HEK293 (cell line): Measurements from ENCODE around the gene PDE4D.

ENCODE experiments used
- CTCF ChIP-seq: fragments of 450-650 bp; formaldehyde crosslinking; IDR thresholded peaks from 2 replicates; pipeline ENCODE4 v1.5.1; 2016; ENCODE audit warnings: missing biosample characterization, missing genetic modification characterization
- GFI1B ChIP-seq: fragments of 450-650 bp; formaldehyde crosslinking; IDR thresholded peaks from 2 replicates; pipeline ENCODE4 v1.5.1; 2016; ENCODE audit warnings: missing biosample characterization, missing genetic modification characterization
- KLF7 ChIP-seq: fragments of 450-650 bp; formaldehyde crosslinking; IDR thresholded peaks from 2 replicates; pipeline ENCODE4 v1.5.1; 2016; ENCODE audit warnings: missing biosample characterization, missing genetic modification characterization, borderline replicate concordance
- OSR2 ChIP-seq: fragments of 450-650 bp; formaldehyde crosslinking; IDR thresholded peaks from 2 replicates; pipeline ENCODE4 v1.5.1; 2016; ENCODE audit warnings: missing biosample characterization, missing genetic modification characterization
- PBX3 ChIP-seq: sonication (generic); formaldehyde crosslinking; IDR thresholded peaks from 2 replicates; pipeline ENCODE4 v1.8.1; 2022; ENCODE audit warnings: mild to moderate bottlenecking, moderate library complexity, missing genetic modification reagents
- PRDM4 ChIP-seq: fragments of 450-650 bp; formaldehyde crosslinking; IDR thresholded peaks from 2 replicates; pipeline ENCODE4 v1.5.1; 2017; ENCODE audit warnings: missing biosample characterization, missing genetic modification characterization
- ZBTB11 ChIP-seq: fragments of 450-650 bp; formaldehyde crosslinking; conservative IDR thresholded peaks from 2 replicates; pipeline ENCODE4 v1.5.1; 2016; ENCODE audit warnings: low read depth, missing biosample characterization, missing genetic modification characterization
- ZBTB21 ChIP-seq: fragments of 450-650 bp; formaldehyde crosslinking; IDR thresholded peaks from 2 replicates; pipeline ENCODE4 v1.5.1; 2017; ENCODE audit warnings: missing biosample characterization, missing genetic modification characterization
- ZBTB48 ChIP-seq: fragments of 450-650 bp; formaldehyde crosslinking; IDR thresholded peaks from 2 replicates; pipeline ENCODE4 v1.5.1; 2016; ENCODE audit warnings: missing biosample characterization, missing genetic modification characterization
- ZNF146 ChIP-seq: fragments of 450-650 bp; formaldehyde crosslinking; IDR thresholded peaks from 2 replicates; pipeline ENCODE4 v1.5.1; 2016; ENCODE audit warnings: missing biosample characterization, missing genetic modification characterization
- ZNF174 ChIP-seq: fragments of 450-650 bp; formaldehyde crosslinking; IDR thresholded peaks from 2 replicates; pipeline ENCODE4 v1.5.0; 2017; ENCODE audit warnings: missing biosample characterization, mild to moderate bottlenecking, missing genetic modification characterization
- ZNF19 ChIP-seq: fragments of 450-650 bp; formaldehyde crosslinking; IDR thresholded peaks from 2 replicates; pipeline ENCODE4; 2016; ENCODE audit warnings: missing biosample characterization, missing genetic modification characterization, low read depth
- ZNF211 ChIP-seq: fragments of 450-650 bp; formaldehyde crosslinking; IDR thresholded peaks from 2 replicates; pipeline ENCODE4 v1.5.1; 2016; ENCODE audit warnings: low read depth, missing biosample characterization, missing genetic modification characterization
- ZNF214 ChIP-seq: fragments of 450-650 bp; formaldehyde crosslinking; IDR thresholded peaks from 2 replicates; pipeline ENCODE4 v1.5.1; 2017; ENCODE audit warnings: missing biosample characterization, mild to moderate bottlenecking, missing genetic modification characterization, borderline replicate concordance
- ZNF221 ChIP-seq: fragments of 450-650 bp; formaldehyde crosslinking; IDR thresholded peaks from 2 replicates; pipeline ENCODE4 v1.5.1; 2017; ENCODE audit warnings: missing biosample characterization, missing genetic modification characterization, borderline replicate concordance
- ZNF26 ChIP-seq: fragments of 450-650 bp; formaldehyde crosslinking; IDR thresholded peaks from 2 replicates; pipeline ENCODE4 v1.5.1; 2016; ENCODE audit warnings: missing biosample characterization, missing genetic modification characterization
- ZNF266 ChIP-seq: fragments of 450-650 bp; formaldehyde crosslinking; IDR thresholded peaks from 2 replicates; pipeline ENCODE4 v1.5.1; 2016; ENCODE audit warnings: missing biosample characterization, missing genetic modification characterization, low read depth
- ZNF404 ChIP-seq: fragments of 450-650 bp; formaldehyde crosslinking; IDR thresholded peaks from 2 replicates; pipeline ENCODE4 v1.5.1; 2017; ENCODE audit warnings: missing biosample characterization, missing genetic modification characterization
- ZNF416 ChIP-seq: fragments of 450-650 bp; formaldehyde crosslinking; IDR thresholded peaks from 2 replicates; pipeline ENCODE4 v1.5.1; 2016; ENCODE audit warnings: missing biosample characterization, missing genetic modification characterization
- ZNF426 ChIP-seq: fragments of 450-650 bp; formaldehyde crosslinking; IDR thresholded peaks from 2 replicates; pipeline ENCODE4 v1.5.1; 2017; ENCODE audit warnings: missing biosample characterization, missing genetic modification characterization, mild to moderate bottlenecking, inconsistent platforms, moderate library complexity
- ZNF544 ChIP-seq: fragments of 450-650 bp; formaldehyde crosslinking; IDR thresholded peaks from 2 replicates; pipeline ENCODE4 v1.5.0; 2017; ENCODE audit warnings: missing biosample characterization, missing genetic modification characterization
- ZNF549 ChIP-seq: fragments of 450-650 bp; IDR thresholded peaks from 2 replicates; pipeline ENCODE4 v1.5.1; 2018; ENCODE audit warnings: missing biosample characterization, missing genetic modification characterization, mild to moderate bottlenecking, inconsistent platforms, moderate library complexity
- ZNF558 ChIP-seq: fragments of 450-650 bp; formaldehyde crosslinking; IDR thresholded peaks from 2 replicates; pipeline ENCODE4 v1.5.1; 2016; ENCODE audit warnings: missing biosample characterization, missing genetic modification characterization
- ZNF580 ChIP-seq: fragments of 450-650 bp; formaldehyde crosslinking; IDR thresholded peaks from 2 replicates; pipeline ENCODE4 v1.5.1; 2016; ENCODE audit warnings: missing biosample characterization, missing genetic modification characterization
- ZNF596 ChIP-seq: fragments of 450-650 bp; IDR thresholded peaks from 2 replicates; pipeline ENCODE4 v1.5.0; 2018; ENCODE audit warnings: missing biosample characterization, mild to moderate bottlenecking, missing genetic modification characterization, moderate library complexity
- ZNF621 ChIP-seq: fragments of 450-650 bp; formaldehyde crosslinking; IDR thresholded peaks from 2 replicates; pipeline ENCODE4 v1.5.1; 2017; ENCODE audit warnings: missing biosample characterization, missing genetic modification characterization
- ZSCAN4 ChIP-seq: fragments of 450-650 bp; formaldehyde crosslinking; IDR thresholded peaks from 2 replicates; pipeline ENCODE4 v1.5.1; 2017; ENCODE audit warnings: missing biosample characterization, missing genetic modification characterization

Gene PDE4D

GRCh38 chr5:59126708-59127573 lies 766.6 kb downstream of the PDE4D start (continued):
- TF ChIP-seq ZNF404 (tag by site-specific recombination), result no peak
- TF ChIP-seq ZNF416 (tag by site-specific recombination), result no peak
- no peak for TF ChIP-seq ZNF146 (tag by site-specific recombination)
- TF ChIP-seq ZBTB48 (tag by site-specific recombination), result no peak
- no peak for TF ChIP-seq GFI1B
- no peak for TF ChIP-seq ZSCAN4 (tag by site-specific recombination)
- TF ChIP-seq ZNF621 (tag by site-specific recombination), result no peak
- no peak for TF ChIP-seq ZBTB11 (tag by site-specific recombination)
- TF ChIP-seq KLF7, result no peak
- TF ChIP-seq PBX3 (CRISPR knock-in tag), result no peak
- TF ChIP-seq ZNF211 (tag by site-specific recombination), result no peak
- TF ChIP-seq ZNF174 (tag by site-specific recombination), result no peak
- no peak for TF ChIP-seq ZNF19
- TF ChIP-seq ZBTB21, result no peak
- TF ChIP-seq ZNF544 (tag by site-specific recombination), result no peak
- TF ChIP-seq CTCF, result no peak
- TF ChIP-seq ZNF426 (tag by site-specific recombination), result no peak
- TF ChIP-seq ZNF549 (tag by site-specific recombination), result no peak
- TF ChIP-seq ZNF558 (tag by site-specific recombination), result no peak
- TF ChIP-seq OSR2 (tag by site-specific recombination), result peak; percentile 88
- TF ChIP-seq ZNF266 (tag by site-specific recombination), result no peak
- TF ChIP-seq ZNF596 (tag by site-specific recombination), result 0 out of 2 replicates have a peak, but pooled peaks have one; percentile 16
- no peak for TF ChIP-seq ZNF214
- TF ChIP-seq PRDM4 (tag by site-specific recombination), result 0 out of 2 replicates have a peak, but pooled peaks have one; percentile 24
- no peak for TF ChIP-seq ZNF580
- no peak for TF ChIP-seq ZNF26 (tag by site-specific recombination)
- no peak for TF ChIP-seq ZNF221 (tag by site-specific recombination)
